ENCODE data around the gene TXN.

Gene TXN

DNA sequence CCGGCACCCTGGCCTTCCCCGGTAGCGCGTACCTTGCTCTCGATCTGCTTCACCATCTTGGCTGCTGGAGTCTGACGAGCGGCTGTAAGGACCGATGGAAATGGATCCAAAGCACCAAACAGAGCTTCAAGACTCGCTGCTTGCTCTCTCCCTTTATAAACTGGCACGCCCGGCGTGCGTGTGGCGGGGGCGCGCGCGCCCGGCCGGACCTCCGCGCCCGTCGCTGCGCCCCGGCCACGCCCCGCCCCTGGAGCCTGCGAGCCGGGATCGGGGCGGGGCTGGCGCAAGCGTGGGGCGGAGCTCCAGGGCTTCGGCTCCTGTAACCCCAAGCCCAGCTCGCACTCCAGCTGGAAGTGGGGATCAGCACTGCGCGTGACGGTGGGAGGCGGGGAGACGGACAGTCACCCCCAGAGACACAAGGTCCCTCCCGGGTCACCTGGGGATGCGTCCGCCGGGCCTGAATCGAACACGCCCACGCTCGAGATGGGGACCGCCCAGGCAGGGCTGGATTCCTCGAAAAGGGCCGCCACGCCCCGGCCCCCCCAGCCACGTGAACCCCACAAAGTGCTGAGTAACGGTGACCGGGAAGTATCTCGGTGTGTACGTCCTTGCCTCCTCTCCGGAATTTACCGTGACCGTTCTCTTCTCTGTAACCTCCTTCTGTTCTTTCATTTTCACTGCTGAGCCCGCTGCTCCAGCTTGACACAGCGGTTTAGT lies at the start of gene TXN:
TSS of gene TXN (minus strand) at position 128 of the 717 bp plus-strand sequence. CDS start at position 56, 72 bp downstream.
- in situ Hi-C loops (cut with MboI; ENCODE audit: low sequenced_read_pairs) = no loop called here

DNA sequence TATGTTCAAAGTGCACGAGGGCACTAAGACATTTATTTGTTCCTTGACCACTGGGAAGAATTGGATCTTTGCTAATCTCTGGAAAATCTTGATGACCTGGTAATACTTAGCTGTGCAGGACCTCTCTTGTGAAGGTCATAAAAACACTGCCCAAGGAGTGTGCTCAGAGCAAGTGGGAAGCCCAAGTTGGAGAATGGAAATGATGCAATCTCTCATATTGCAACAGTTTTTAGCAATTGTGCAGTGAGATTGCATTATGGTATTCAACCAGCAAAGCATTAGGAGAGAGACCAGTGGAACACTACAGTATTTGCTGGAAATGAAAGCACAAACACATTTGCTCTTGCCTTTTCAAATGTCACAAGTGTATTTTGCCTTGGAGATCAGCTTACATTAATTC lies 46.8 kb upstream of the TXN start:
- in situ Hi-C loops (cut with MboI; ENCODE audit: low sequenced_read_pairs) = no loop called here

GRCh38 chr9:110298043-110298605 lies 41.8 kb upstream of the TXN start:
- in situ Hi-C loops (cut with MboI; ENCODE audit: low sequenced_read_pairs) = no loop called here

GRCh38 chr9:110293248-110293647 lies 36.9 kb upstream of the TXN start:
- in situ Hi-C loops (cut with MboI; ENCODE audit: low sequenced_read_pairs) = no loop called here

GRCh38 chr9:110291921-110292557 lies 35.7 kb upstream of the TXN start:
- in situ Hi-C loops (cut with MboI; ENCODE audit: low sequenced_read_pairs) = no loop called here

- in situ Hi-C loops (cut with MboI; ENCODE audit: low sequenced_read_pairs) = no loop called here
Observed at GRCh38 chr9:110290001-110290400, 33.7 kb upstream of the TXN start.

- in situ Hi-C loops (cut with MboI; ENCODE audit: low sequenced_read_pairs) = no loop called here
Observed at GRCh38 chr9:110288503-110288902, 32.2 kb upstream of the TXN start.

- in situ Hi-C loops (cut with MboI; ENCODE audit: low sequenced_read_pairs) = no loop called here
Observed at GRCh38 chr9:110287289-110287680, 31.0 kb upstream of the TXN start.

DNA sequence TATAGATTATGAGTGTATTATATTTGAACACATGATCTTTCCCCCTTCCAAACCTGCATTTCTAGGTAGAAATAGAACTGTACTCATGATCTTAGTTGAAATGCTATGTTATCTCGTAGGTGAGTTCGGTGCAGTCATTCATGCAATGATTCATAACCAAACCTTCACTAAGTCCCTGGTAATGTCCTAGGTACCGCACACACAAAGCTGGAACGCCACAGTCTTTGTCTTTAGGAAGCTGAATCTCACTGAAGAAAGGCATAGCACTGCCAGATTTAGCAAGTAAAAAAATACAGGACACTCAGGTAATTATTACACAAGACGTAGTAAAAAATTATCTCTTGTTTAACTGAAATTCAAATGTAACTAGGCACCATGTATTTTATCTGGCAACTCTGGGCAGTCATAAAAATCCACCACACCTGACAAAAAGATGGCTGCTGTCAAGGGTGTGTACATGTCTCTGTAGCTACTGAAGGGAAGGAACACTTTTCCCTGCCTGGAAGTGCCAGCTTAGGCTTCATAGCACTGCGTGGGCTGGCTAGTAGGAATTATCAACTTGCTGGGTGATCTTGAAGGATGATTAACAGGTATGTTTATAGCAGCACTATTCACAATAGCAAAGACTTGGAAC lies 28.0 kb upstream of the TXN start:
- in situ Hi-C loops (cut with MboI; ENCODE audit: low sequenced_read_pairs) = no loop called here

- in situ Hi-C loops (cut with MboI; ENCODE audit: low sequenced_read_pairs) = no loop called here
Observed at GRCh38 chr9:110283751-110284150, 27.4 kb upstream of the TXN start.

DNA sequence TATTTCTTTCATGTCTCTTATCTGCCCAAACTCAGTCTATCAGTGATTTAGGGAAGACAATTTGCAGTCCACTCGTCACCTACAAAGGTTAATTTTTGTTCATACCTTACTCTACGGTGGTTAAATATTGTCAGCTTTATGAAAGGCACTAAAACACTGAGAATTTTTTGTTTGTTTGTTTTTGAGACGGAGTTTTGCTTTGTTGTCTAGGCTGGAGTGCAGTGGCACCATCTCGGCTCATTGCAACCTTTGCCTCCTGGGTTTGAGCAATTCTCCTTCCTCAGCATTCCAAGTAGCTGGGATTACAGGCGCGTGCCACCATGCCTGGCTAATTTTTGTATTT lies 26.4 kb upstream of the TXN start:
- in situ Hi-C loops (cut with MboI; ENCODE audit: low sequenced_read_pairs) = no loop called here

DNA sequence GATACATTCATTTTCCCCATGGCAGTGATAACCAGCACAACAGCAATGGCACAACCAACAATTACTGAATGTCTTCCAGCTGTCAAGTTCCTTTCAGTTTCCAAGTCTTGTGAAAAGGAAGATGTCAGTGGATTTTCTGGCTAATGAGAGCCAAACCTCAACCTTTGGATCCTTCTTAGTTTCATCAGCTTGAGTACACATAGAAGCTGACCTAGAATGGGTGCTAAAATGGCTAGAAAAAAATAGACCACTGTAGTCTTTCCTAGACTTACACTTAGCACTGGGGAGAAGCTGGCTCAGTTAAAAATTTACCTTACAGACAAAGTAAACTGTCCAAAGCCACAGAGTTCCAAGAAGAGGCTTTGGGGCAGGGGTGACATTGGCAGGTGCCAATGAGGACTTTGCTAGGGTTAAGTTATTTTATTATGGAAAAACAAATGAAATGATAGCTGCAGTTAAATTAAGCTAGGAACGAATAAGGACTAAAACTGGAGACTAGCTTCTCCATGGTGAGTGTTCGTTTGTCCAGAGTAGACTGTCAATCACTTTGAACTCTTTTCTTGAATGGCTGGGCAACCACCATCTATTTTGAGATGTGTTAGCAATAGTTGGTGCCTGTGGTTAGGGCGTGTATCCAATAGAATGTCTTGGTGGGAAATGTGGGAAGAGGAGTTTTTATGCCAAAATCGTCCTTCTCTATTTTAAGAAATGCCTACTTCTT lies 25.9 kb upstream of the TXN start:
- in situ Hi-C loops (cut with MboI; ENCODE audit: low sequenced_read_pairs) = no loop called here

- in situ Hi-C loops (cut with MboI; ENCODE audit: low sequenced_read_pairs) = no loop called here
Observed at GRCh38 chr9:110278080-110278707, 21.9 kb upstream of the TXN start.

- in situ Hi-C loops (cut with MboI; ENCODE audit: low sequenced_read_pairs) = no loop called here
Observed at GRCh38 chr9:110276781-110277180, 20.5 kb upstream of the TXN start.

- in situ Hi-C loops (cut with MboI; ENCODE audit: low sequenced_read_pairs) = no loop called here
Observed at GRCh38 chr9:110270211-110270995, 14.1 kb upstream of the TXN start.

DNA sequence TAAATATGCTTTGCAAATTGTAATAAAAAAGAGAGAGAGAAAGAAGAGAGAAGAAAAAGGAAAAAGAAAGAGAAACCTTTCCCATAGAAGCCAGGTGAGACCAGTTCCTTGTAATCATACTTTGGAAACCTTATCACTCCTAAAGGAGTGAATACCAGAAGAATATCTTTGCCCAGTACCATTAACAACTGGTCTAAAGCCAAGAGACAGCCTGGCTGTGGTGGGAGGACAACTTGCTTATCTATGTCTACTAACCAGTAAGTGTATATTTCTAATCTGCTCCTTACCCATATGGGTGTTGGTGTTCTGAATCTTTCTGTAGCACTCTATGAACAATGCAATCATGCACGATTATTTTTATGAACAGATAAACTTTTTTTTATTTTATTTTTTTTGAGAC lies 10.5 kb upstream of the TXN start:
- in situ Hi-C loops (cut with MboI; ENCODE audit: low sequenced_read_pairs) = no loop called here

DNA sequence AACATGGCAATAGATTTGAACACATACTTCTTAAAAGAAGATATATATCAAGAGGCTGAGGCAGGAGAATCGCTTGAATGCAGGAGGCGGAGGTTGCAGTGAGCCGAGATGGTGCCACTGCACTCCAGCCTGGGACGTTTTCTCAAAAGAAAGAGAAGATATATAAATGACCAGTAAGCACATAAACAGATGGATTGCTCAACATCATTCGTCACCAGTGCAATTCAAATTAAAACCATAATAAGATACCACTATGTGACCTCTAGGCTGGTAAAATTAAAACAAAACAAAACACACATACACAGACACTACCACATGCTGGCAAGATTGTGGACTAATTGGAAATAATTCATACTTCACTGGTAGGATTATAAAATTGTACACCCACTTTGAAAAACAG lies 5.3 kb upstream of the TXN start:
- in situ Hi-C loops (cut with MboI; ENCODE audit: low sequenced_read_pairs) = no loop called here

GRCh38 chr9:110260911-110261310 lies 4.6 kb upstream of the TXN start:
- in situ Hi-C loops (cut with MboI; ENCODE audit: low sequenced_read_pairs) = no loop called here

- in situ Hi-C loops (cut with MboI; ENCODE audit: low sequenced_read_pairs) = no loop called here
Observed at GRCh38 chr9:110259566-110259965, 3.3 kb upstream of the TXN start.

DNA sequence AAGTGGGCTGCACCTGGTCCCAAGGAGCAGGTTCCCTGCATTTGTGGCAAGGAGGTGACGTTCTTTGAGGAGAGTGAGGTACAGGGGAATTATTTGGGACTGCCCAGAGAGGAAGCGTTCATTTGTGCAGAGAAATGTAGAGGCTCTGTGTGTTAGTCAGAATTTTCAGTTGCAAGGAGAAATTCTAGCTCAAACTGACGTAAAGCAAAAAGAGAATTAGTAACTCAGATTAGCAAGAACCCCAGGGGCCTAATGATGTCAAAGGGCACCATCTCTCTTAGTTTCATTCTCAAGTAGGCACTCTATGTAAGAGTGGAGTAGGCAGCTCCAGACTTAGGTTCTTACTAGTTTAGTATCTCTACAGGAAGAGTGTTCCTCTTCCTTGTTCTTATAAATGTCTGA lies 2.4 kb upstream of the TXN start:
- in situ Hi-C loops (cut with MboI; ENCODE audit: low sequenced_read_pairs) = no loop called here
